Stimulated activated CD4-positive, alpha-beta T cell treated with anti-CD3 and anti-CD28 coated beads, TNF-alpha, amount 100 ng/mL, for 1 hour (primary cell): Measurements from ENCODE around the gene CPNE7.
A peak's percentile ranks its signal among the peaks of the same experiment; 100 is the strongest.

Experiments
- DNase-seq, 3 donors: peaks; one replicate each; pipeline ENCODE4 v3.0.0-alpha.2; 2020; ENCODE audit warnings: low read depth in 3 of 3, low spot score in 1 of 3

Gene CPNE7

GRCh38 chr16:89602273-89602951 lies 26.9 kb downstream of the CPNE7 start:
- peak; percentile 12 to 50 (median 16) for DNase-seq

GRCh38 chr16:89602952-89603590 lies 27.5 kb downstream of the CPNE7 start:
- DNase-seq = no peak

GRCh38 chr16:89604764-89605163 lies 29.2 kb downstream of the CPNE7 start:
- DNase-seq = no peak

GRCh38 chr16:89605186-89605970 lies 29.8 kb downstream of the CPNE7 start:
- no peak for DNase-seq

GRCh38 chr16:89606006-89606405 lies 30.4 kb downstream of the CPNE7 start:
- DNase-seq = no peak

GRCh38 chr16:89607453-89607852 lies 31.9 kb downstream of the CPNE7 start:
- no peak for DNase-seq

GRCh38 chr16:89607937-89608740 lies 32.6 kb downstream of the CPNE7 start:
- no peak for DNase-seq

GRCh38 chr16:89610108-89610453 lies 34.5 kb downstream of the CPNE7 start:
- DNase-seq = no peak

GRCh38 chr16:89612415-89613166 lies 37.0 kb downstream of the CPNE7 start:
- DNase-seq = no peak

GRCh38 chr16:89613231-89613953 lies 37.8 kb downstream of the CPNE7 start, which contains the start of gene DPEP1:
DPEP1 (plus strand) TSS chr16:89613642; CDS start chr16:89630411, 16,769 bp downstream.
- no peak for DNase-seq

- DNase-seq = no peak
These were observed 38.4 kb downstream of the CPNE7 start for GRCh38 chr16:89613954-89614459.

GRCh38 chr16:89615176-89615575 lies 39.6 kb downstream of the CPNE7 start:
- DNase-seq = no peak

GRCh38 chr16:89615596-89616090 lies 40.1 kb downstream of the CPNE7 start:
- DNase-seq = no peak

- no peak for DNase-seq
These were observed 41.1 kb downstream of the CPNE7 start for GRCh38 chr16:89616623-89617022.

- DNase-seq = no peak
These were observed 41.5 kb downstream of the CPNE7 start for GRCh38 chr16:89617036-89617435.

- DNase-seq = no peak
These were observed 42.8 kb downstream of the CPNE7 start for GRCh38 chr16:89618109-89618998.

GRCh38 chr16:89619840-89620239 lies 44.3 kb downstream of the CPNE7 start:
- DNase-seq = no peak

- no peak for DNase-seq
These were observed 44.9 kb downstream of the CPNE7 start for GRCh38 chr16:89620406-89620841.
